H1 (cell line): ENCODE data around the gene MLH3. TPM values are rescaled to one million over a fixed set of nuclear protein-coding genes. Genes with fewer than 3 reads are reported as not detected.

Experiments
- CTCF ChIA-PET: fragments of 300-600 bp; sonication (Branson Sonifier 250); formaldehyde crosslinking; loops from one replicate; lab custom pipeline; 2021; ENCODE audit not compliant: partially characterized antibody; lab: Charles Lee
- POLR2A ChIA-PET: fragments of 300-600 bp; sonication (Branson Sonifier 250); formaldehyde crosslinking; loops from one replicate; lab custom pipeline; 2021; ENCODE audit warnings: inconsistent platforms; ENCODE audit not compliant: partially characterized antibody; lab: Charles Lee
- DNase-seq, 2 experiments: peaks; one replicate each; pipeline versions ENCODE4 v3.0.0 to v3.0.0-alpha.2; 2010 to 2022; ENCODE audit warnings: low spot score in 2 of 2, low read depth in 1 of 2, mixed read lengths in 1 of 2
- FAIRE-seq: peaks from 2 replicates; lab custom pipeline; 2011; peaks lifted over from hg19 to GRCh38; lab: Jason Lieb, UNC
- H2AFZ ChIP-seq: 2 replicates; pipeline ENCODE4 v1.8.1; 2012; ENCODE audit warnings: low read length, inconsistent platforms
- H2AK5ac ChIP-seq: 2 replicates; pipeline ENCODE4 v1.6.1; 2013; ENCODE audit warnings: low read depth, low read length
- H2BK120ac ChIP-seq: replicated peaks from 2 replicates; pipeline ENCODE3; 2013; ENCODE audit warnings: low read depth, low read length, inconsistent platforms
- H2BK12ac ChIP-seq: 2 replicates; pipeline ENCODE4 v1.6.1; 2013; ENCODE audit warnings: low read depth, low read length
- H2BK15ac ChIP-seq: 2 replicates; pipeline ENCODE4 v1.6.1; 2013; ENCODE audit warnings: low read length
- H2BK20ac ChIP-seq: 2 replicates; pipeline ENCODE4 v1.6.1; 2013; ENCODE audit warnings: low read length
- H2BK5ac ChIP-seq: 2 replicates; pipeline ENCODE4 v1.6.1; 2013; ENCODE audit warnings: low read depth, low read length
- H3K14ac ChIP-seq: 2 replicates; pipeline ENCODE4 v1.6.1; 2013; ENCODE audit warnings: inconsistent platforms; ENCODE audit not compliant: insufficient read length
- H3K18ac ChIP-seq: 2 replicates; pipeline ENCODE4 v1.6.1; 2013; ENCODE audit warnings: low read length; ENCODE audit errors: extremely low read depth
- H3K23ac ChIP-seq: 2 replicates; pipeline ENCODE4 v1.6.1; 2013; ENCODE audit warnings: inconsistent platforms; ENCODE audit not compliant: insufficient read length
- H3K23me2 ChIP-seq: 2 replicates; pipeline ENCODE4 v1.6.1; 2013; ENCODE audit warnings: low read depth, low read length
- H3K27ac ChIP-seq: 2 replicates; pipeline ENCODE4 v1.6.1; 2011; ENCODE audit warnings: low read depth, low read length, inconsistent platforms
- H3K27me3 ChIP-seq, 4 experiments: replicated peaks in 1 of 4; 1 replicate in 1 of 4; 2 replicates in 3 of 4; pipeline versions ENCODE4 v1.6.1 to v1.8.1; 2011 to 2013; ENCODE audit warnings: low read length in 3 of 4, mild to moderate bottlenecking in 3 of 4, inconsistent platforms in 2 of 4, mixed read lengths in 2 of 4, moderate library complexity in 1 of 4; ENCODE audit not compliant: control insufficient read depth in 3 of 4, insufficient read depth in 3 of 4; ENCODE audit errors: extremely low read depth in 1 of 4
- H3K36me3 ChIP-seq, 4 experiments: 2 replicates each; pipeline versions ENCODE4 v1.6.1 to v1.8.1; 2011 to 2013; ENCODE audit warnings: mild to moderate bottlenecking in 4 of 4, low read length in 3 of 4, moderate library complexity in 2 of 4, control low read depth in 1 of 4, inconsistent platforms in 1 of 4; ENCODE audit not compliant: insufficient read depth in 4 of 4, control insufficient read depth in 2 of 4
- H3K4ac ChIP-seq: replicated peaks from 2 replicates; pipeline ENCODE3; 2013; ENCODE audit warnings: low read length, low read depth, mixed read lengths, inconsistent platforms; ENCODE audit not compliant: insufficient read length
- H3K4me1 ChIP-seq, 4 experiments: replicated peaks in 1 of 4; 1 replicate in 1 of 4; 2 replicates in 3 of 4; pipeline versions ENCODE4 v1.6.1 to v1.8.1; 2011 to 2013; ENCODE audit warnings: low read length in 3 of 4, inconsistent platforms in 2 of 4, mixed read lengths in 1 of 4; ENCODE audit not compliant: insufficient read depth in 4 of 4, control insufficient read depth in 3 of 4
- H3K4me2 ChIP-seq, 2 experiments: 2 replicates each; pipeline versions ENCODE4 v1.6.1 to v1.8.1; 2011 to 2013; ENCODE audit warnings: low read depth in 2 of 2, low read length in 2 of 2, control low read depth in 1 of 2, inconsistent platforms in 1 of 2, mild to moderate bottlenecking in 1 of 2; ENCODE audit not compliant: insufficient read depth in 1 of 2
- H3K4me3 ChIP-seq, 4 experiments: fragments of 200-600, 300-600 bp in 1 of 4; sonication (generic), shearing (Covaris generic), sonication (Bioruptor Twin) in 1 of 4; 2 replicates each; pipeline versions ENCODE4 v1.5.1 to v1.8.1; 2011 to 2016; ENCODE audit warnings: low read length in 4 of 4, low read depth in 3 of 4, control low read depth in 2 of 4, inconsistent platforms in 2 of 4, mild to moderate bottlenecking in 2 of 4, mixed read lengths in 1 of 4, moderate library complexity in 1 of 4; ENCODE audit not compliant: insufficient read depth in 2 of 4; ENCODE audit errors: extremely low read depth in 1 of 4
- H3K56ac ChIP-seq: replicated peaks from 2 replicates; pipeline ENCODE3; 2013; ENCODE audit warnings: low read depth, mild to moderate bottlenecking, mixed read lengths, low read length, inconsistent platforms; ENCODE audit not compliant: insufficient read length
- H3K79me1 ChIP-seq: 2 replicates; pipeline ENCODE4 v1.6.1; 2013; ENCODE audit warnings: low read depth, low read length, control low read depth
- H3K79me2 ChIP-seq, 2 experiments: 2 replicates each; pipeline versions ENCODE4 v1.6.1 to v1.8.1; 2012 to 2013; ENCODE audit warnings: low read length in 2 of 2, mild to moderate bottlenecking in 2 of 2, inconsistent platforms in 1 of 2; ENCODE audit not compliant: insufficient read depth in 2 of 2, control insufficient read depth in 1 of 2
- H3K9ac ChIP-seq, 4 experiments: replicated peaks in 1 of 4; 1 replicate in 1 of 4; 2 replicates in 3 of 4; pipeline versions ENCODE4 v1.6.1 to v1.8.1; 2011 to 2013; ENCODE audit warnings: low read depth in 3 of 4, low read length in 3 of 4, control low read depth in 2 of 4, mild to moderate bottlenecking in 2 of 4, moderate library complexity in 2 of 4, inconsistent platforms in 1 of 4; ENCODE audit errors: extremely low read depth in 1 of 4
- H3K9me3 ChIP-seq, 2 experiments: 2 replicates each; pipeline versions ENCODE4 v1.6.1 to v1.8.1; 2012 to 2013; ENCODE audit warnings: mild to moderate bottlenecking in 2 of 2, moderate library complexity in 2 of 2, control low read depth in 1 of 2, inconsistent platforms in 1 of 2, low read depth in 1 of 2, low read length in 1 of 2, mixed read lengths in 1 of 2; ENCODE audit not compliant: insufficient read depth in 2 of 2
- H4K20me1 ChIP-seq, 2 experiments: replicated peaks in 1 of 2; 2 replicates each; pipeline versions ENCODE3 to v1.8.1; 2011 to 2013; ENCODE audit warnings: inconsistent platforms in 2 of 2, low read length in 2 of 2, mild to moderate bottlenecking in 1 of 2; ENCODE audit not compliant: insufficient read depth in 2 of 2, control insufficient read depth in 1 of 2
- H4K5ac ChIP-seq: 2 replicates; pipeline ENCODE4 v1.6.1; 2013; ENCODE audit warnings: low read length, low read depth, mixed read lengths, inconsistent platforms; ENCODE audit not compliant: insufficient read length
- H4K8ac ChIP-seq: 2 replicates; pipeline ENCODE4 v1.8.0; 2013; ENCODE audit warnings: mild to moderate bottlenecking, moderate library complexity, low read length, inconsistent platforms; ENCODE audit not compliant: insufficient read depth; ENCODE audit errors: extremely low read depth
- H4K91ac ChIP-seq: replicated peaks from 2 replicates; pipeline ENCODE3; 2013; ENCODE audit warnings: low read length, mixed read lengths, inconsistent platforms; ENCODE audit not compliant: insufficient read length
- CTCF ChIP-seq, 3 experiments: IDR thresholded peaks; 1 replicate in 2 of 3; 2 replicates in 1 of 3; pipeline versions ENCODE4 v1.5.1 to v1.6.1; 2011; ENCODE audit warnings: low read length in 3 of 3, mild to moderate bottlenecking in 3 of 3, inconsistent platforms in 2 of 3, low read depth in 1 of 3, moderate library complexity in 1 of 3; ENCODE audit not compliant: insufficient read depth in 1 of 3; ENCODE audit errors: control extremely low read depth in 1 of 3
- HDAC6 ChIP-seq: IDR thresholded peaks from one replicate; pipeline ENCODE4 v1.7.1; 2012; ENCODE audit warnings: low read depth, mild to moderate bottlenecking, inconsistent platforms, low read length, moderate library complexity
- MAFK ChIP-seq: IDR thresholded peaks from 2 replicates; pipeline ENCODE4 v1.6.1; 2012; ENCODE audit warnings: low read depth, mild to moderate bottlenecking, improper control_type of control experiment, low read length
- NRF1 ChIP-seq: IDR thresholded peaks from 2 replicates; pipeline ENCODE4 v1.6.1; 2011; ENCODE audit warnings: mild to moderate bottlenecking, low read depth, low read length, improper control_type of control experiment
- POLR2A ChIP-seq, 2 experiments: IDR thresholded peaks; 1 replicate in 1 of 2; 2 replicates in 1 of 2; pipeline ENCODE4 v1.6.1; 2011; ENCODE audit warnings: low read depth in 2 of 2, low read length in 2 of 2, mild to moderate bottlenecking in 2 of 2; ENCODE audit errors: control extremely low read depth in 1 of 2
- POLR2AphosphoS5 ChIP-seq: IDR thresholded peaks from 2 replicates; pipeline ENCODE4 v1.6.1; 2011; ENCODE audit warnings: low read depth, low read length
- POU5F1 ChIP-seq: IDR thresholded peaks from 2 replicates; pipeline ENCODE4 v1.6.1; 2011; ENCODE audit warnings: low read depth, mild to moderate bottlenecking, low read length, moderate library complexity
- SAP30 ChIP-seq: fragments of 300-600 bp; sonication (generic); IDR thresholded peaks from 2 replicates; pipeline ENCODE4 v1.7.1; 2012; ENCODE audit warnings: low read length, moderate library complexity, mild to moderate bottlenecking, inconsistent platforms; ENCODE audit not compliant: insufficient read depth, insufficient replicate concordance
- SP1 ChIP-seq: IDR thresholded peaks from 2 replicates; pipeline ENCODE4 v1.6.1; 2011; ENCODE audit warnings: low read depth, low read length
- ZNF274 ChIP-seq: IDR thresholded peaks from 2 replicates; pipeline ENCODE4 v1.7.0; 2012; ENCODE audit warnings: low read length, borderline replicate concordance; ENCODE audit errors: extremely low read depth
- WGBS, 2 experiments: shearing (Covaris generic) in 1 of 2; methylation state at CpG; one replicate each; pipeline versions ENCODE4 v1.1.6 to v1.1.7; 2013 to 2015; ENCODE audit warnings: low lambda C conversion rate in 2 of 2, mixed read lengths in 2 of 2, inconsistent platforms in 1 of 2, low coverage in 1 of 2, missing lambda C conversion rate in 1 of 2; ENCODE audit not compliant: insufficient replicate concordance in 2 of 2, insufficient coverage in 1 of 2, insufficient read length in 1 of 2; ENCODE audit errors: extremely low coverage in 1 of 2, missing lambda C conversion rate in 1 of 2; 5-methylcytosine and 5-hydroxymethylcytosine counted together
- polyA plus RNA-seq, 7 experiments: library from polyadenylated mRNA; depleted of rRNA in 3 of 7; stranded (reverse) in 5 of 7; unstranded in 2 of 7; fragments of >200 nt in 5 of 7; fragments of 200-250 nt in 2 of 7; gene quantifications; 1 replicate in 5 of 7; 2 replicates in 1 of 7; 4 replicates in 1 of 7; pipeline versions ENCODE4 v1.2.1 to v1.2.3, GENCODE V29; 2011 to 2013; ENCODE audit warnings: missing spikeins in 2 of 7, mixed read lengths in 2 of 7
- total RNA-seq: library from RNA; stranded (reverse); fragmentation: NEBNext Ultra II Directional; extraction: Animal tissue kit (Norgen Biotek cat#: 25700); gene quantifications from 2 replicates; pipeline ENCODE4 v1.2.1, GENCODE V29; 2021

The MLH3 gene
- total and polyA plus RNA-seq, 2 of the 8 experiments (the other 6 are each of a cell fraction or from before 2014, with no cell fraction given): 9.3 to 20.1 TPM

- Histone ChIP-seq H2BK20ac (no peak overlapping the region), H3K27me3 (no peaks in the 10 kb centered on the region), H3K36me3 (peaks cover 0 to 25% (median 3%) of the 10 kb centered on the region in 4 experiments; a peak in 3 of 8 replicates), H3K18ac (no peak overlapping the region), H3K23me2 (no peaks in the 10 kb centered on the region), H3K4me3 (no peak overlapping the region), H3K56ac (no peak overlapping the region), H2BK5ac (no peak overlapping the region), H3K79me2 (no peaks in the 10 kb centered on the region), H2AFZ (no peak overlapping the region), H3K9me3 (no peaks in the 10 kb centered on the region), H3K4me2 (no peak overlapping the region), H3K9ac (no peak overlapping the region), H4K5ac (no peak overlapping the region), H2BK15ac (no peak overlapping the region), H3K4me1 (no peaks in the 10 kb centered on the region), H3K14ac (no peak overlapping the region), H3K79me1 (no peaks in the 10 kb centered on the region; the same call in 1 of the 2 replicates), H2BK12ac (no peak overlapping the region), H2AK5ac (no peak overlapping the region), H4K20me1 (no peaks in the 10 kb centered on the region), H3K23ac (no peak overlapping the region), H3K27ac (no peak overlapping the region), H2BK120ac (no peak overlapping the region), H4K91ac (no peak overlapping the region), H3K4ac (no peak overlapping the region), H4K8ac (no peak overlapping the region)
- FAIRE-seq (no peak), DNase-seq (no peak)
- CTCF ChIA-PET: interaction anchor here (0.7 to 3.0 kb wide), 3 partner anchors 9 to 108 kb away, joined by 3 to 8 read pairs (median 4); no protein-coding TSS in a partner anchor
- POLR2A ChIA-PET: interaction anchor here (0.7 to 1.7 kb wide), 2 partner anchors 38 to 69 kb away, joined by 3 to 4 read pairs; no protein-coding TSS in a partner anchor
- 100% methylated on average over 2 of the region's 2 CpGs; no CpG with 5 or more reads in 1 of the 2 experiments for WGBS, 2 experiments
- TF ChIP-seq CTCF (IDR thresholded peaks at IDR 0.05; ENCODE audit: control extremely low read depth in 1 of 3, insufficient read depth in 1 of 3, low read depth in 1 of 3, low read length in 3 of 3) (no peak), POLR2AphosphoS5 (no peak), POLR2A (IDR thresholded peaks at IDR 0.05; ENCODE audit: control extremely low read depth in 1 of 2, low read depth in 2 of 2, low read length in 2 of 2) (no peak), ZNF274 (no peak), NRF1 (no peak), HDAC6 (no peak), MAFK (no peak), POU5F1 (no peak), SAP30 (no peak), SP1 (no peak)
These were observed 18.3 kb downstream of the MLH3 start for GRCh38 chr14:75032939-75033338.
